AG04450 (cell line): ENCODE results near the gene MFSD11. TPM values are rescaled to one million over a fixed set of nuclear protein-coding genes. Genes with fewer than 3 reads are reported as not detected.
"Not testable (repeated sequence)": the region's sequence is repeated elsewhere in the genome, so short reads cannot be mapped to it uniquely, and the experiment has no call there.

Source experiments
- CTCF ChIA-PET: fragments of 300-600, 350-600 bp; formaldehyde crosslinking; extraction: SDS; loops from one replicate; lab custom pipeline; 2022; ENCODE audit warnings: antibody characterized with exemption, inconsistent platforms; lab: Charles Lee
- POLR2A ChIA-PET: fragments of 350-600 bp; formaldehyde crosslinking; extraction: SDS; loops from one replicate; lab custom pipeline; 2021; ENCODE audit warnings: antibody characterized with exemption, inconsistent platforms; lab: Yijun Ruan, JAX
- DNase-seq: peaks from one replicate; pipeline ENCODE4 v3.0.0-alpha.2; 2011; ENCODE audit warnings: low read depth, low spot score
- H3K27ac ChIP-seq: one replicate; pipeline ENCODE4 v1.5.1; 2012; ENCODE audit warnings: low read depth, low read length, control low read depth
- H3K27me3 ChIP-seq: one replicate; pipeline ENCODE4 v1.6.0; 2012; ENCODE audit warnings: low read length; ENCODE audit not compliant: control insufficient read depth, insufficient read depth
- H3K4me3 ChIP-seq: 2 replicates; pipeline ENCODE4 v1.5.1; 2011; ENCODE audit warnings: mild to moderate bottlenecking, low read depth, low read length, control low read depth
- H3K9me3 ChIP-seq: 2 replicates; pipeline ENCODE4 v1.5.1; 2012; ENCODE audit warnings: low read length; ENCODE audit not compliant: control insufficient read depth, insufficient read depth
- polyA plus RNA-seq: library from polyadenylated mRNA; depleted of rRNA; stranded (reverse); fragments of >200 nt; gene quantifications from 2 replicates; pipeline ENCODE4 v1.2.3, GENCODE V29; 2011
- TF ChIP-seq, protein P1 (sequence below): IDR thresholded peaks from 2 replicates; pipeline ENCODE4 v1.5.1; 2011; ENCODE audit warnings: low read depth, low read length, control low read depth, inconsistent platforms

Gene MFSD11
- polyA plus RNA-seq, 1 experiment: 21.1 TPM

DNA sequence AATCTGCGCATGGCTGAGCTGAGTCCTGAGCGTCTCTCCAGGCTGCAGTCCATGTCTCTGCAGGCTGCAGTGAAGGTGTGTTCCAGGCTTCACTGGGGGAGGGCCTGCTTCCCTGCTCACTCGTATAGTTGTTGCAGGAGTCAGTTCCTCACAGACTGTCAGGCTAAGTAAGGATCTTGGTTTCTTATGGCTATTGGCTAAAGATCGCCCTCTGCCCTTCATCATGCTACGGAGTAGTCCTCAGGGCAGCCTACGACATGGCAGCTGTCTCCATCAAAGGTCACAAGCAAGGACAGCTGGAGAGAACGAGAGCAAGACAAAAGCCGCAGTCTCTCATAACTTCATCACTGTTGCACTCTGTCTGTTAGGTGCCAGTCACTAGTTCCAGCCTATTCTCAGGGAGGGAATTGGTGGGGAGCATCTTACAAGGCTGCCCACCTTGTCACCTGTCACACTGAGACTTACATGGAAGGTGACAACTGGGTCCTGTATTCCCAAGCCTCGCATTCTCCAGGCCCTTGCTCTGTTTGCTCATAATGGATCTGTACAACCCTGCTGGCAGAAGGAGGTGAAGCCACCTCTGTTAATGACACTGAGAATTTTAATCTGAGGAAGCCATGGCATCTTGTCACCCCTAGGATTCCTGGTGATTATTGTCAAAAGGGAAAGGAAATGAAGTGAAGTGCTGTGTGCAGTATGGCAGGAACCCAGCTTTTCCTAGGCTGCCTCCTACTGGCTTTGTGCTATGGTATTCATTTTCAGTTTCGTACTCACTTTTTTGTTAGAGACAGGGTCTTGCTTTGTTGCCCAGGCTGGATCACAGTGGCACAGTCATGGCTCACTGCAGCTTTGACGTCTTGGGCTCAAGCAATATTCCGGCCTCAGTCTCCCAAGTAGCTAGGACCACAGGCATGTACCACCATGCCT, 43.4 kb downstream of the MFSD11 start:
- Histone ChIP-seq H3K27me3 (no peaks in the 10 kb centered on the region), H3K9me3 (no peaks in the 10 kb centered on the region), H3K27ac (no peak overlapping the region), H3K4me3 (no peak overlapping the region)
- CTCF ChIA-PET: interaction anchor here (0.6 kb wide), 1 partner anchor 102 kb away, joined by 3 read pairs; no protein-coding TSS in a partner anchor
- DNase-seq: no peak
- TF ChIP-seq, protein P1, sequence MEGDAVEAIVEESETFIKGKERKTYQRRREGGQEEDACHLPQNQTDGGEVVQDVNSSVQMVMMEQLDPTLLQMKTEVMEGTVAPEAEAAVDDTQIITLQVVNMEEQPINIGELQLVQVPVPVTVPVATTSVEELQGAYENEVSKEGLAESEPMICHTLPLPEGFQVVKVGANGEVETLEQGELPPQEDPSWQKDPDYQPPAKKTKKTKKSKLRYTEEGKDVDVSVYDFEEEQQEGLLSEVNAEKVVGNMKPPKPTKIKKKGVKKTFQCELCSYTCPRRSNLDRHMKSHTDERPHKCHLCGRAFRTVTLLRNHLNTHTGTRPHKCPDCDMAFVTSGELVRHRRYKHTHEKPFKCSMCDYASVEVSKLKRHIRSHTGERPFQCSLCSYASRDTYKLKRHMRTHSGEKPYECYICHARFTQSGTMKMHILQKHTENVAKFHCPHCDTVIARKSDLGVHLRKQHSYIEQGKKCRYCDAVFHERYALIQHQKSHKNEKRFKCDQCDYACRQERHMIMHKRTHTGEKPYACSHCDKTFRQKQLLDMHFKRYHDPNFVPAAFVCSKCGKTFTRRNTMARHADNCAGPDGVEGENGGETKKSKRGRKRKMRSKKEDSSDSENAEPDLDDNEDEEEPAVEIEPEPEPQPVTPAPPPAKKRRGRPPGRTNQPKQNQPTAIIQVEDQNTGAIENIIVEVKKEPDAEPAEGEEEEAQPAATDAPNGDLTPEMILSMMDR: no peak
- POLR2A ChIA-PET: interaction anchor here (0.6 kb wide), 1 partner anchor 24 kb away, joined by 10 read pairs; no protein-coding TSS in a partner anchor

DNA sequence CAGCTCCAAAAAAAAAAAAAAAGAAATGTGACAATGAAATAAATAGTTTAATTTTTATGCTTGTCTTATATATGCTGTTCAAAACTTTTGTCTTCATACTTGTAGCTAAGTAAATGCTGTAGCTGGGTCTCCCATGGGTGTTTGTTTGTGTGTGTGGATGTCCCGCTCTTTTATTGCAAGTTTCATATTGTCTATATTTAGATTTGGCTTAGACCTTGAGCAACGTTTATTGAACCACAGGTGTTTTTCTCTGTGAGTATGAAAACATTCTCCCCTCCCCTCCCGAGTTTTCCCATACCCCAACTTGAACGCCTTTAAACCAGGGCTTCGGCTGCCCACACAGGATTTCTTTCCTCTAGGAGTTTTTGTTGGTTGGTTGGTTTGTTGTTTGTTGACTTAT, 45.2 kb downstream of the MFSD11 start:
- Histone ChIP-seq H3K9me3 (no peaks in the 10 kb centered on the region), H3K27me3 (no peaks in the 10 kb centered on the region), H3K27ac (no peak overlapping the region), H3K4me3 (no peak overlapping the region)
- TF ChIP-seq, protein P1: no peak
- POLR2A ChIA-PET: interaction anchor here (0.5 kb wide), 1 partner anchor 212 kb away, joined by 3 read pairs; no protein-coding TSS in a partner anchor
- CTCF ChIA-PET: no interaction called here
- DNase-seq: no peak

- H3K9me3 ChIP-seq: no peaks in the 10 kb centered on the region
- H3K4me3 ChIP-seq: no peak overlapping the region
- TF ChIP-seq, protein P1: no peak
- no peaks in the 10 kb centered on the region for H3K27me3 ChIP-seq
- no peak overlapping the region for H3K27ac ChIP-seq
- DNase-seq: no peak
- ChIA-PET CTCF (no interaction called here), POLR2A (no interaction called here)
Observed at GRCh38 chr17:76784926-76785325, 47.0 kb downstream of the MFSD11 start.

DNA sequence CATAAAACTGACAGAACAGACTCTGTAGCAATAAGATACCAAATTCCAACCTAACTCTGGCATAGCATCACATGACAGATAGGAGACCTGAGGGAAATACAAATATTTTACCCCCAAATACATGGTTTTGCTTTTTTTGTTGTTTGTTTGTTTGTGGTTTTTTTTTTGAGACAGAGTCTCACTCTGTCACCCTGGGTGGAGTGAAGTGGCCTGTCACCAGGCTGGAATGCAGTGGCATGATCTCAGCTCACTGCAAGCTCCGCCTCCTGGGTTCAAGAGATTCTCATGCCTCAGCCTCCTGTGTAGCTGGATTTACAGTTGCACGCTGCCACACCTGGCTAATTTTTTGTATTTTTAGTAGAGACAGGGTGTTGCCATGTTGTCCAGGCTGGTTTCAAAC, 49.9 kb downstream of the MFSD11 start:
- CTCF ChIA-PET, H3K27ac ChIP-seq: not testable (repeated sequence)

DNA sequence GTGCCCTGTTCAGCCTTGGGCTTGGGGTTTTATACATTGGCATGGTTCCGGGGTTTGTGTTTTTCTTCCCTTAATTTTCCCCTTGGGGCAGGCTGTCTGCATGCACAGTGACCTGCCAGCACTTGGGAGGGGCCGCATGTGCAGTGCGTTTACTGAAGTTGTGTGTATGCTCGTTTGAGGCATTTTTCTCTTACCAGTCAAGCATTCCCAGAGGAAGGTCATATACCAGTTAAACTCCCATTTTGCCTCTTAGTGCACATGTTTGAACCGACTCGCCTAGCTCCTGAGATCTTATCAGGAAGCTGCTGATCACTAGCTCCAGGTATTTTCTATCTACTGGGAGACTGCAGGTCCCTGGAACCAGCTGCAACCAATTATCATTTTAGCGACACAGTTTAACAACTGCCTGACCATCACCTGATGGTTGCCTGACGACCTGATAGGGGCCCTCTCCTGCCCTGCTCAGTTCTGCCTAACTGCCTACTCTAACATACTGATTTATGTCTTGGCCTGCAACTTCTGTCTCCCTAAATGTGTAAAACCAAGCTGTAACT, 51.4 kb downstream of the MFSD11 start:
- ChIA-PET CTCF (no interaction called here), POLR2A (no interaction called here)
- TF ChIP-seq, protein P1: no peak
- Histone ChIP-seq H3K9me3 (no peaks in the 10 kb centered on the region), H3K4me3 (no peak overlapping the region), H3K27ac (no peak overlapping the region), H3K27me3 (no peaks in the 10 kb centered on the region)
- no peak for DNase-seq

More for the DNA sequence above, 49.9 kb downstream of the MFSD11 start:
- POLR2A ChIA-PET, H3K9me3 ChIP-seq, H3K4me3 ChIP-seq, DNase-seq, H3K27me3 ChIP-seq: not testable (repeated sequence)
